Astrocyte (in vitro differentiated cells and primary cell): Measurements from ENCODE around the gene NUP93.

Source experiments
- CTCF ChIP-seq: IDR thresholded peaks from 2 replicates; pipeline ENCODE4 v1.5.1; 2011; ENCODE audit warnings: low read depth, mild to moderate bottlenecking, inconsistent platforms, low read length, moderate library complexity; ENCODE audit not compliant: insufficient read depth
- EZH2 ChIP-seq: IDR thresholded peaks from 2 replicates; pipeline ENCODE4 v1.6.1; 2012; ENCODE audit warnings: mild to moderate bottlenecking, low read length, inconsistent platforms; ENCODE audit not compliant: insufficient read depth

DNA sequence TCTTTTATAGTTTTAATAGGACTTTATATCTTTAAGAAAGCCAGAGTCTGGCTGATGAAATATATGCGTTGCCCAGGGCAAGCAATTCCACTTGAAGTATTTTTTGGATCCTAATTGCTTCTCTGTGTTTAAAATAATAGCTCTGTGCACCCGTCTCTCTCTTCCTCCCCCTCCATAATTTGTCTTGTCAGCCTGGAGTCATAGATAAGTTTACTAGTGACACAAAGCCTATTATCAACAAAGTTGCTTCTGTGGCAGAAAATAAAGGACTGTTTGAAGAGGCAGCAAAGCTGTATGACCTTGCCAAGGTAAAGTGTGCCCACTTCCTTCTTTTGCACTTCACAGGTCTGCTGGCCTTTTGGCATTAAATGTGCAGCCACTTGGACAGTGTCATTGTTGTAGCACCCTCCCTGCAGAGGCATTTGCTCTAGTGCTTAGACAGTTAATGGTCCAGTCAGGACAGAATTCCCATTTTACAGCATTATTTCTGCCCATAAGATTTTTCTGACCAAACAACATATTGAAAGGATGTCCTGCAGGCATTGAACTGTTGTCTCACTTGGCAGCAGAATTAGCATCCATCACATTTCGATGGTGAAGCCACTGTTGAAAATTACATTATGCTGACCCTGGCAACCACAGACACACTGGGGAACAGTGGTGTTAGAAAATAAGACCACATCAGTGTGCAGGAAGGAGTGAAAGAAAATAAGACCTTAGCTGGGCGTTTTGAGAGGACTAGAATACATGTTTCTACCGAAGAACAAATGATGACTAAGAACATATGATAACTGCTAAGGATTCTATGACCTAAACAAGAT lies 106.7 kb downstream of the NUP93 start:
- TF ChIP-seq CTCF: no peak
- no peak for TF ChIP-seq EZH2
